ENCODE data around the gene FOCAD.

The FOCAD gene

DNA sequence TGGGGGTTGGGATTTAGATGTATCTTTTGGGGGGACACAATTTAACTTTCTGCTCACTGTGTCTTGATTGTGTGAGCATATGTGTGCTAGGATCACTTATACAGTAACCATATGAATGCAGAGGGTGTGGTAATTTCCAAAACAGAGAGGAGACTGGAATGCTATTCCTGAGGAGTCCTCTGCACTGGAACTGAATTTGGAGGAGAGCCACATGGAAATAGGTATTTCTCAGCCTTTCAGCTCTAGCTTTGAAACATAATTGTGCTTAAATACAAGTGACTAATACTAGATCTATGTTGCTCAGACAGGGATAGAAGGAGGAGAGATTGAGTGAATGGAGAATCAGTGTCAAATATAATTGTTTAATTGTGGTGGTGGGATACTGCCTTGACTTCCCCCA, 45.5 kb downstream of the FOCAD start:
- DNase-seq (ENCODE audit: low read depth in 2 of 2) = no peak

DNA sequence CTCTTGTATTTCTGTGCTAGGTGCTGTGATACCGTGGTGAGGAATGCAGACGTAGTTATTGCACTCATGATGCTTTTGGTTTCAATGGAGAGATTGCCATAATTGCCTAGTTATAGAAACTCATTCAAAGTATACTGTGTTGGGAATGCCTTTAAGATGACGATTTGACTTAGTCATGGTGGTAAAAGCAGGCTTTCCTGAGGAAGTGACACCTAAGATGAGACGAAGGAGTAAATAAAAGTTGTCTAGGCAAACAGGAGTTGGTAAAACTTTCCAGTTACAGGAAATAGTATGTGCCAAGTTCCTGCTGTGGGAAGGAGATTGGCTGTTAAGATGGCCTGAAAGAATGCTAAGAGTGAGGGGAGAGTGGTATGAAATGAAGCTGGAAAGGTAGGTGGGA, 48.1 kb downstream of the FOCAD start:
- no peak for DNase-seq (ENCODE audit: low read depth in 2 of 2)

DNA sequence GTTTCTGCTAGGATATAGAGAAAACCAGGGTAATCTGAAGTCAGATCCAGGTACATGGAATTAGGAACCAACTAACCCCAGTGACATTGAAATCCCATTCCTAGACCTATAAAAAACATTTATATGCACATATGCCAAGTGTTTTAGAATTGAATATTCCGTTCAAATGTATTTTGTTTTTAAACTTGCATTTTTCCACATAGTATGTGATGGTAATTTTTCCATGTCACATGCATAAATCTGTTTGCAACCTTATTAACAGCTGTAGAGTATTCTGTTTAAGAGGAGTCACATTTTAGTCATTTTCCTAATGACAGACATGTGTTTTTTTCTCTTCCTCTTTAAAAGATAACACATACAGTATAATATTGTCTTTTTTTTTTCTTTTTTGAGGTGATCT, 50.2 kb downstream of the FOCAD start:
- no peak for DNase-seq (ENCODE audit: low read depth in 2 of 2)

DNA sequence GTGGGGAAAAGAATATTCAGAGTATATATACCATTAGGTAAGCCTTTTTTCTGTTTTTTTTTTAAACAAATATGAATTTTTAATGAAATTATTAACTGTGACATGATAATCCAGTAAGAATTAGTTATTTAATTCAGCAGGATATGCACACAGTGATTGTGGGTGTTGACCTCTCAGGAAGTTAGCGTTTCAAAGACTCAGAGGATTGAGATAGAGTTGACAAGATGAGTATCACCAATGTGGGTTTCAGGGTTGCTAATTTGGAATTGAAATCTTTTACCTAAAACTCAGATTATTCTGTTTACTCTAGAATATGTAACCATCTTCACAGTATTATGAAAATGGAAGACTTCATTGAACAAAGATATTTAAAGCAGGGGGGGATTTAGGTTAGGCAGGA, 56.2 kb downstream of the FOCAD start:
- DNase-seq (ENCODE audit: low read depth in 2 of 2) = no peak

DNA sequence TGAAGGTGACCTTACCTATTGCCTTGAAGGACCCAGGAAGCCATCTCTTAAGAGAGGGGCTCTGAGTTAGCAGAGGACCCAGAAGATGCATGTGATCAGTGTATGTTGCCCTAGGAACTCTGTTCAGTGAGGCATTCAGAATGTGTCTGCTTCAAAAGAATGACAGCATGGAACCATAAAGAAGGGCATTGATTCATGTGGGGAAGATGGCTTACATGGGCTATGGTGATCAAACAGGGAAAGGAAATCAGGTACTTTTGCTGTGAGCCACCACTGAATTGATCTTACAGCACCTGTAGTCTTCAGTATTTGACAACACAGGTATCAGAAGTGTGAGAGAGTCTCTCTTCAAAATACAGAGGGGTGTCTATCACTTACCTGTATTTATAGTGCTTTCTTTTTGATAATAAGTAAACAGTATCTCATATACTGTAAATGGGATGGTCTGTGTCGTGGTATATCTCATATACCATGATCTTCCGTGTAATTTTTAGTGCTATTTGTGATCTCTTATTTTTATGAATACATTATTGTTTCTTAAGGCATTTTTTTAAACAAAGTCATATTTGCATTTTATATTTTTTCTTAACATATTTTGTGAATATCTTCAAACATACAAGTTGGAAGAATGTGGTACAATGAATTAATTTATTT, 57.0 kb downstream of the FOCAD start:
- no peak for DNase-seq (ENCODE audit: low read depth in 2 of 2)

DNA sequence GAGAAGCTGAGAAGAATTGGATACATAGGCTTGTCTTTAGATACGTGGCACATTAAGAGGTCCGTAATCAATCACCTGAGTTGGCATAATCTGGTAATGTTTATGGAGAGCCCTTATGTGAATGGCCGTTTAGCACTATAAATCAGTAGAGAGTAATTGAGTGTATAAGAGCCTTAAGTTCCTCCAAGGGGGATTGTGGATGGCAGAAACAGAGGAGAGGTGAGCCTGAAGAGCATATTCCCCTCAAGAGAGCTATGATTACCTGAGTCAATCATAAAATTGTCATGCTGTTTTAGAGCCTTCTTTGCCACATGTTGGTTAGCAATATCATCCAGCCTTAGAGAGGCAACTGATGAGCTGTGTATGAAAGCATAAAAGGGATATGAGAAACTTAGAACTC, 58.8 kb downstream of the FOCAD start:
- DNase-seq (ENCODE audit: low read depth in 2 of 2) = no peak

DNA sequence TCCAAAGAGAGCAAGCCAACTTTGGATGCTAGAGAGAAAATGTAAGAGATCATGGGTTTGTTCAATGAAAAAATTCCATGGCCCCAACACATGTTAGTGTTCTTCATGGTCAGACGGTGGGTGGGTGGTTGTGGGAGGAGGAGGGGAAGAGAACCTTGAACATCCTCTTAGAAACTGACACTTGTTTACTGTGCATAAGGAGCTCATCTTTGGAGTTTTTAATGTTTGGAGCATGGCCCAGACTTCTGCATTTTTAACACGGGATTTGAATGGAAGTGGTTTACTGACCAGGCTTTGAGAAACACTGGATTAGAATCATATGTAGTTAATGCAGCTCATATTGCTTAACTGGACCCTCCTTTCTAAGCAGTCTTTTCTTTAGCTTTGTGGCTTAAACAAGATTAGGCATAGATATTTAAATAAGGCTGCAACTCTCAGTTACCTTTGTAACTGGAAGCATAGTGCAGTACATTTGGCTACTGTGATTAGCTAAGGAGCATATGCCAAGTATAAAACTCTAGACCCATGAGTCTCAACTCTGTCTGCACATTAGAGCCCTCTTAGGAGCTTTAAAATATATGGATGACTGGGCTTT, 60.1 kb downstream of the FOCAD start:
- DNase-seq (ENCODE audit: low read depth in 2 of 2) = no peak

DNA sequence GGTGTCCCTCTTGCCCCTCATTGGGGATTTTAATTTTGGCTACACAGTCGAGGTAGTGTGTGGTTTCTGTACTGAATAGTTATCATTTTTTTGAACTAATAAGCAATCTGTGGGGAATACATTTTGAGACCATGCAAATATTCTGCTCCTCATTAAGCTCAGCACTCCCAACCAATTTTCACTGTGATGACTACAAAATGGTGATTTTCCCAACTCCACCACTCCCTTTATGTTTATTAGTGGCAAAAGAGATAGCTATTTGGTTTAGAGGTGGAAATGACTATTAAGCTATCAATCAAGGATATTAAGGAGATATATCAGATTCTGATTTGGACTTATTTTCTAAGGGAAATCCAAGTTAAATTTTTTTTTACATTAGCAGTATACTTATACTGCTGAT, 62.9 kb downstream of the FOCAD start:
- no peak for DNase-seq (ENCODE audit: low read depth in 2 of 2)

DNA sequence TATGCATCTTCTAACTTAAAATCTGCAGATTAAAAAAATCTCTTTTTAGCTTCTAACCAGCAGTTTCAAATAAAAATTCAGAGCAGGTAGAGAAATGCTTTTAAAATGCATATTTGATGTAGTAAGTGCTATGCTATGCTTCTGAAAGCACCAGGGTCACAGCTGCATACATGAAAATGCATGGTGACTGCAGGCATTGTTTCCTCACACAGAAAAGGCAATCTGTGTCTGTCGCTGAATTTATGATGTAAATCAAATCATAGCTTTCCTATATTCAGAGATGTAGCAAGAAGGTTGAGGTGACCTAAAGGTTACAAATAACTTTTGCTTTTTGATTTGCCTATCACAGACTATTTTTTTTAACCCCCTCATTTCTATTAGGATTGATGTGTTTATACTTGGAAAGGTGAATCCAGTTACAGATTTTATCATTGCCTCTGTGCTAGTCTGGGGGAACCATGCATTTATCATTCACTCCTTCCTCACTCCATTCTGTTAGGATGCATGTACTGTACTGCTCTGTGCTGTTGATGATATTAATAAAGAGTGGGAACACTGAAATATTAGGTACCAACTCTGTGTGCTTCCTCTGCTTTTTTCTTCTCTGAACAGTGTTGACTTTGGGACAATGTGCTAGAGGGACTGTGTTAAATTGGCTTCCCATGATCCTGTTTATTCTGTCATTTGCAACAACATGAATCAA, 65.6 kb downstream of the FOCAD start:
- no peak for DNase-seq (ENCODE audit: low read depth in 2 of 2)

DNA sequence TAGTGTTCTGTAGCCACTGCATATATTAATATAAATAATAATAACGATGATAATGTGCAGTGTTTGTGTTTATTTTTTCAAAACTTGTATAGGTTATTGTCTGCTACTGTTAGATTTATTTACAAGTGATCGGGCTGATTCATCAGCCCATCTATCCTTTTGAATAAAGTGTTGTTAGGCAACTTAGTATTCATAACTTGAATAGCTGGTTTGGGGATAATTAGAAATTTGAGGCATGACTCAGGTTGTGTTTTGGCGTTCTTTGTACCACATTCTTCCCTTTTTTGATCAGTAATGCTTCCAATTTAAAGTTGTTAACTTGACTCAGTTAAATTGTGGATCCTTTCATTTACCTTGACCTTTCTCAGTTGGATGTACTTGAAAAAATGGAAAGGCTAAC, 69.7 kb downstream of the FOCAD start:
- DNase-seq (ENCODE audit: low read depth in 2 of 2) = no peak

DNA sequence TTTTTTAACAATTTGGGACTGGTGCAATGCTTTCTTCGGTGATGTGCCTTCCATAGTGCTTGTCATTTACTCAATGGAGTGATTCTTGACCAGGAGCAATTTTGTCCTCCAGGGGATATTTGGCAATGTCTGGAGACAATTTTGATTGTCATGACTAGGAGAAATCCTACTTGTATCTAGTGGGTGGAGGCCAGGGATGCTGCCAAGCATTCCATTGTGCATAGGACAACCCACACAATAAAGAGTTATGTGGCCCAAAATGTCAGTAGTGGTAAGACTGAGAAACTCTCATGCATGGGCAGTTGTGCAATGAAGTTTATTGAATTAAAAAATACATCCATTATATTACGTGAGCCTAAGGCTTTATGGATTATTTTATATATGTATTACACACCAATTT, 70.5 kb downstream of the FOCAD start:
- no peak for DNase-seq (ENCODE audit: low read depth in 2 of 2)

DNA sequence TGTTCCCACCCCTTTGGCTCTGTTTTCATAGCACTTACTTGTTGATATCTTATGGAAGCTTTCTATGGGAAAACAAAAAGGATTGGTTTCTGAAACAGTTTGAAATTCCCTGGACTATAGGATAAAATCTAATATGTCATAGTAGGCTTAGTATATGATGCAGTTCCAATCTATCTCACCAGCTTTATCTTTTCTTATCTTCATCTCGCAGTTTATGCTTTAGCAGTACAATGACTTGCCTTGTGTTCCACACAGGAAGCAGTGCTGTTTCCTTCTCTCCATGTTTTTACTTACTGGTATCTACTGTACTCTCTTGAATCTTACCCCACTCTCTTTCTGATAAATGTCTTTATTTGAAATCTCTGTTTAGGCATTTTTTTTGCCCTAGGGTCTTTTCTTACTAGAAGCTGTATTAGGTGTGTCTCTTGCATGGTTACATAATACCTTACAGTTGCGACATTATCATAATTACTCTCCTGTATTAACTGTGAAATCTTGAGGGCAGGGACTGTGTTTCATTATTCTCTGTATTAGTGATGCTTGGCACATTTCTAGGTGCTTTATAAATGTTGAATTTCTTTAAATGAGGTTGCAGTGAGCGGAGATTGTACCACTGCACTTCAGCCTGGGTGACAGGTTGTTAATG, 76.3 kb downstream of the FOCAD start:
- no peak for DNase-seq (ENCODE audit: low read depth in 2 of 2)

DNA sequence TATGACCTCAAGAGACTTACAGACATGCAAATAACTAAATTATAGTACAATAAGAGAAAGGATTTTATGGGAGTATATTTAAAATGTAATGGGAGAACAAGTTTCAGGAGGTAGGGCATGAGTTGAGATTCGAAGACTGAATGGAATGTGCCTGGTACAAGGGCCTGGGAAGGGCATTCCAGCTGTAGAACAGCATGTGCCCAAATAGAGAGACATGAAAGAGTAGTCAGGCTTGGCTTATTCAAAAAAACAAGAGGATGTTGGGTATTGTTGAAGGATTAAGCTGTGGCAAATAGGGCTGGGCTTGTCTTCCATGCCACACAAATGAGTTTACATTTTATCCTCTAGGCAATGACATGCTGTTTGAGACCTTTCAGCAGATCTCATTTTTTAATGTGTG, 86.9 kb downstream of the FOCAD start:
- no peak for DNase-seq (ENCODE audit: low read depth in 2 of 2)

DNA sequence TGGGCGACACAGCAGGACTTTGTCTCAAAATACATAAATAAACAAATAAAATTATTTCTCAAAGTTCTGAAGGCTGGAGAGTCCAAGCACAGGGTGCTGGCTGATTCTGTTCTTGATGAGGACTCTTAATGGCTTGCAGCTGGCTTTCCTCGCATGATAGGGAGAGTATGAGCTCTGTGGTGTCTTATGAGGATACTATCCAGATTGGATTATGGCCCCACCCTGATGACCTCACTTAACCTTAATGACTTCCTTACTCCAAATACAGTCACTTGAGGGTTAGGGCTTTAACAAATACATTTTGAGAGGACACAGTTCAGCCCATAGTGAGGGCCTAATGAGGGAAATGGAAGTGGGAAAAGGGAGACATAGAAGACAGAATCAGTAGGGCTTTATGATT, 87.7 kb downstream of the FOCAD start:
- DNase-seq (ENCODE audit: low read depth in 2 of 2) = no peak

DNA sequence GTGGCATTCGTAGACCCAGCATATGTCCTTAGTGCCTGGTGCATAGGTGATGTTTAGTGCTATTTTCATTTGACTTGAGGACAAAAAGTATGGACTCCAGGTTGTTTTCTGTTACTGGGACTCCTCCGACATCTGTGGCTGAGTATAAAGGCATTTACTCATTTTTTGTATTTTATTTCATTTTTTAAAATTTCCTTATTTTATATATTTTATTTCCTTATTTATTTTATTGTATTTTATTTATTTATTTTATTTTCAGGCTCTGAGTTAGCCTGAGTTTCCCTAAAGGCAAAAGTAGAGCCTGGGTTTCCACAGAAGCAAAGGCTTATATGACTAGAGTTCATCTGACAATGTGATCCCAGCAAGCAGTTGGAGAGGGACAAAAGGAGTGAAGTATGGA, 91.6 kb downstream of the FOCAD start:
- DNase-seq (ENCODE audit: low read depth in 2 of 2) = no peak

DNA sequence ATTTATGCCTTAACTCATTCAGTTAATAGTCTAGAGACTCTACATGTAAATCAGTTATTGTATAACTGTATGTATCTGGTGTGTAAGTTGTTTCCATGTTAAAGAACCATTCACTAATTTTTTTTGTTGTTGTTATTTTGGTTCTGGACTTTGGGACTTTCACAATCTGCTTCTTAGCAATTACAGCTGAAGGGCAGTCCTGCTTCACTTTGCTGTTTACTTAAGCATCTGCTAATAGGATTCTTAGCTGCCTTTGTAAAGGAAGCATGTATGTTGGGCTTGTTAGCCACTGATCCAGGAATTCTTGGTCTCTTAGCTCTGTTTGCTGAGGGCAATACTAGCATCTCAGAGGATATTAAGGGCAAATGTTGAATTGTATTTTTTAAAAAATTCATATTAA, 97.0 kb downstream of the FOCAD start:
- no peak for DNase-seq (ENCODE audit: low read depth in 2 of 2)

DNA sequence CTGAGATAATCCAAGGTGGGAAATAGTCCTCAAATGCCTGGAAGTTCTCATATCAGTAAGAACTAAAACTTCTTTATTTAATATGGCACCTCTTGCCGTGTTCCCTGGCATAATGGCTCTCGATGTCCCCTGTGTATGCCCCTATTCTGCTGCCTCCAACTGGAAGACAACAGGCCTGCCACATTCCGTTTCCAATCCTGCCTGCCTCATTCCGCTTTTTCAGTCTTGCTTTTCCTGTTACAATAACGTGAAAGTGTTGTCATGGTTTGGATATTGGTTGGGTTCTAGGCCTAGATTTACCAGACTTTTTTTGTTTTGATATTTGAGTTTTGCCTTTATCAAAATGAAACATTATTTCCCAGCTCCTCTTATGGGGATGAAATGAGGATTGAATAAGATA, 98.2 kb downstream of the FOCAD start:
- DNase-seq (ENCODE audit: low read depth in 2 of 2) = no peak

DNA sequence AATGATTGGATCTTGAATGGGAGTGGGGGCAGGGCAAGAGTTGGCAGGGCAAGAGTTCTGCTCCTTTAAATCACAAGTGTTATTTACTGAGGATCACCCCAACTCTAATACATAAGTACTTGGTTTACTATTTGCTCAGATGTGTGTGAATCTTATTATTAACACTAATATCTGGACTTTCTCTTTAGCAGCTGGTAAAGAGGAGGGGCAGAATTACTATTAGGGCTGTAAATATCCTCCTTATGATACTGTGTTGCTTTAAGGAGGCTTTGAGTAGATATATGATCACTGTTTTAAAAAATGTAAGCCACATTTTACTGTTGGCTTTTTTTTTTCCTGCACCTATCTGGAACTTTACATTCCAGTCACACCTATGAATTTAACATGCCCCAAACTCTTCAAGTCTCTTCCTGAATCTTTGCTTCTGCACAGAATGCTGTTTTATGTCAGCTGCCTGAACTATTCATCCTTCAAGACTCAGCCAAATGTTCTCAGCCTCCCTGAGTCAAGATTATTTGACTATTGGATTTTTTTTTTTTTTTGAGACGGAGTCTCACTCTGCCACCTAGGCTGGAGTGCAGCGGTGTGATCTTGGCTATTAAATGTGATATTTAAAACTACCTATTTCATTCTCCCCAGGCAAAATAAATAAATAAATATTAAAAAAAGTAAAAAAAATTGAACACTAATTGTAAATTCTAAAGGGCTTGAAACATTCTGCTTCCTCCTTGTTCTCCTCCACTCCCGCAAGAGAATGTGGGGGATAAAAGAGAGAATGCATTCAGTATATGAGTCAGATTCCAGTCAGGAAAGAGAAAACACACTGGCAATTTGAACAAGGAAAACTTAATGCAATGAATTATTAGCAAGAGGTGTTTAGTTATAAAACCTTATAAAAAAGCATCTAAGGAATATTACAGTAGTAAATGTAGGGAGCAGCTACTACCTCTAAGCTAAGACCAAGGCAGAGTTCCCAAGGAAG, 99.3 kb downstream of the FOCAD start:
- no peak for DNase-seq (ENCODE audit: low read depth in 2 of 2)

DNA sequence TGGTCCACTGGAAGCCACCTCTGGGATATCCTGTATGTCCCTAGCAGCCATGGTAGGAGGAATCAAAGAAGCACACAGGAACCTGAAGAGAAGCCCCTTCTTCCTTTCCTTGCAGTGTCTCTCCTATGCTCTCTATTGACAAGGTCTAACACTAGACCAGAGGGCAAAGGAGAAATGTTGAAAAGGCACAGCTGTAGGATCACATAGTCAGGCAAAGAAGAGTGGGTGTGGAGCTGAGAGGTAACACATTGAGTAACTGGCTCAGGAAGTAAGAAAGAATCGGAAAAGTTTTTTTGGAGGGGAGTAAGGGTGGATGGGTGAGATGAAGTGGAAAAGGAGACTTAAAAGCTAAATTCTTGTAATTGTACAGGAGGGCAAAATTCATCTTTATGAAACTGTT, 100.1 kb downstream of the FOCAD start:
- no peak for DNase-seq (ENCODE audit: low read depth in 2 of 2)

DNA sequence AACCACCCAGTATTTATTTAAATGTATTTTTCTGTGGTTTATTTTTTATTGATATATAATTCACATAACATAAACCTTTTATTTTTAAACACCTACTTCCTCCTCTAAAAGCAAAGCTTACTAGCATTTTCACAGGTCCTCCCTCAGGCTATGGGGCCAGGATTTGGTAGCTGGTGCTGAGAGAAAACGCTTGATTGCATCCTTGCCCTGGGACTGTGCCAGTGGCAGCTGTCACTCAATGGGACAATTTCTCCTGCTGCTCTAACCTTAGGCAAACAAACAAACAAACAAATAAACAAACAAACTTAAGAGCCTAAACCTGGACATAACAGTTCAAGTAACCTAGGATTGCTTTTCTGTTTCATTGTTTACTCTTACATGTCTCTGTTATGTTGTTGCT, 102.7 kb downstream of the FOCAD start:
- DNase-seq (ENCODE audit: low read depth in 2 of 2) = no peak

DNA sequence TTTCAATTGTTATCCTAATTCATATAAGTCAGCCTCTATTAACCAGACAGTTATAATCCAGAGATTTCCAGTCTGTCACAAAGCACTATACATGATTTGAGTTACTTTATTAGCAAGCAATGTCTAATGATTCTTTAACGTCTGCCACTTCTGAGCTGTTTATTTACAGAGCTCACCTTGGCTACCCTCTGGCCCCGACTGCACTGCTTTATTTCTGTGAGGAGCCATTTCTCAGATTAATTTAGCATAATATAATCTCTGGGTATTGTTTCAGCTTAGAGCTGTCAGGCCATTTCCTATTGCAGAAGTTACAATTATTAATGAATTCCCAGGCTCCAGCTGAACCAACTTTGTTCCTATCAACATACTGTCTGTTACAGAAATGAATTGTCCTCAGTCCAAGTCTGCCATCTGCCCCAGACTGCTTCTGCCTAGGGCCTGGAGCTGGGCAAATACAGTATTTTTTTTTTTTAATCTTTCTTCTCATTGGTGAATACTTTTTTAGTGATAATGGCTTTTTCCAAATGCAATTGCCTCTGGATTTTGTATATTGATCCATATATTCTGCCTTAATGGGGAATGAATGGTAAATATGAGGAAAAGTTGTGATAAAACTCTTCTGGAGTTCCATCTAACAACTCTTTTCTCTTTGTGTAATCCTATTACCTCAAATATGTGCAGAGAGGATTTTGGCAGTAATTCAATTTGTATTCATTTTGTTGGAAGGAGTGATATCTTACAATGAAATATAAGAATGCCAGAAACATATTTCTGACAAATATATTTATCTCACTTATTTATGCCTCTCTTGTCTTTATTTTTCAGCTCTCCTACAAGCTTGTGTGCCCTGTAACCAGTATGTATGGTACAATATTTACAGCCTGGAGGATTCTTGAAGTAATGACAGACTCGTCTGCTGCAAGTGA, 104.7 kb downstream of the FOCAD start:
- no peak for DNase-seq (ENCODE audit: low read depth in 2 of 2)

Data from stimulated activated CD8-positive, alpha-beta memory T cell treated with anti-CD3 and anti-CD28 coated beads, Interleukin-2, amount 100 ng/mL, for 48 hours (primary cell).